ENCODE data around the gene KRT79.

DNA sequence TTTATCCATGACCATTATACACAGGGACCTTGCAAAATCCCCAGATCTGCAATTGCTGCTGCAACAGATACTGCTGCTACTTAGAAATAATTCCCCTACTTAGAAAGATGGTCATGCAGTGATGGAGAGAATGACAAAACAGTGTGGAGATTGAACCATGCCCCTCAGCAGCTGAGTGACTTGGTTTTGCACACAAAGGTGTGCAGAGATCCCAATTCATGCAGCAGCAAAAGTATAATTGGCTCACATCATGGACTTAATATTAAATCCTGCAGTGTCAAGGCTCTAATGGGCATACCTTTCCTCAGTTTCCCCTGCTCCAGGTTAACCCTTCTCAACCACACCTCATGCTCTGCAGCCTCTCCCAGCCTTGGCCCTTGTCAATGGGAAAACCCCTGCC lies 17.7 kb upstream of the KRT79 start:
- TF ChIP-seq CTCF (IDR thresholded peaks at IDR 0.05; ENCODE audit: poor library complexity) (no peak), EZH2 (IDR thresholded peaks at IDR 0.05; ENCODE audit: borderline replicate concordance) (no peak)
